DMS153 treated with DMSO at 0.1 percent for 48 hours (cell line): ENCODE results near the gene PATL1.
A peak's percentile ranks its signal among the peaks of the same experiment; 100 is the strongest.
"Not testable (repeated sequence)": the region's sequence is repeated elsewhere in the genome, so short reads cannot be mapped to it uniquely, and the experiment has no call there.

Source experiments
- DNase-seq: peaks from one replicate; lab custom pipeline; 2025; ENCODE audit not compliant: unreplicated experiment; lab: John Stamatoyannopoulos, UW

Gene PATL1, protein sequence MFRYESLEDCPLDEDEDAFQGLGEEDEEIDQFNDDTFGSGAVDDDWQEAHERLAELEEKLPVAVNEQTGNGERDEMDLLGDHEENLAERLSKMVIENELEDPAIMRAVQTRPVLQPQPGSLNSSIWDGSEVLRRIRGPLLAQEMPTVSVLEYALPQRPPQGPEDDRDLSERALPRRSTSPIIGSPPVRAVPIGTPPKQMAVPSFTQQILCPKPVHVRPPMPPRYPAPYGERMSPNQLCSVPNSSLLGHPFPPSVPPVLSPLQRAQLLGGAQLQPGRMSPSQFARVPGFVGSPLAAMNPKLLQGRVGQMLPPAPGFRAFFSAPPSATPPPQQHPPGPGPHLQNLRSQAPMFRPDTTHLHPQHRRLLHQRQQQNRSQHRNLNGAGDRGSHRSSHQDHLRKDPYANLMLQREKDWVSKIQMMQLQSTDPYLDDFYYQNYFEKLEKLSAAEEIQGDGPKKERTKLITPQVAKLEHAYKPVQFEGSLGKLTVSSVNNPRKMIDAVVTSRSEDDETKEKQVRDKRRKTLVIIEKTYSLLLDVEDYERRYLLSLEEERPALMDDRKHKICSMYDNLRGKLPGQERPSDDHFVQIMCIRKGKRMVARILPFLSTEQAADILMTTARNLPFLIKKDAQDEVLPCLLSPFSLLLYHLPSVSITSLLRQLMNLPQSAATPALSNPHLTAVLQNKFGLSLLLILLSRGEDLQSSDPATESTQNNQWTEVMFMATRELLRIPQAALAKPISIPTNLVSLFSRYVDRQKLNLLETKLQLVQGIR

DNA sequence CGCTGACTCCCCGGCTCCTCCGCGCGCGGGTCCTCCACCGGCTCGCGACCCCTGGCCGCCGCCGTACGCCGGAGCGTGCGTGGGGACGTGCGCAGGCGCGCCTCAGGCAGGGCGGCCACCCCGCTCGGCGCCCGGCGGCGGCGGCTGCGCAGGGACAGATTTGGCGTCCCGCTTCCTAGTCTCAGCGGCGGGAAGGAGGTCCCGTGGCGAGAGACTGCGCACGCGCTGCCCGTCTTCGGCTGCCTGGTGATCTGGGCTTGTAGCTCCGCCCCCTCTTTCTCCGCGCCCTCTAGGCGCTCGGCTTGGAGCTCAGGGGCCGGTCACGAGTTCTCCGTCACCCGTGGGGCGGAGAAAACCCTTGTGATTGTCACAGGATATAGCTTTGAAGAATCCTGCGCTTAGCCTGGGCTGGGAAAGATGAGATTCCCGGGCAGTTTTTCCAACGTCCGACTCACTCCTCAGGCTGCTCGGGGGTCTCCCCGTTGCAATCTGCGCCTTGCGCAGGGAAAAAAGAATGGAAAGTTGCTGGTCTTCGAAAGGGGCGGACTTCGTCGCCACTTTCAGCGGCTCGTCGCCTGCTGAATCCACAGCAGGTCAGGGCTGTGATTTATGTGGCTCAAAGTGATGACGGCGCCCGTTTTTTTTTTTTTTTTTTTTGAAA lies at the start of gene PATL1:
PATL1 (minus strand) TSS at position 88 of the 661 bp plus-strand sequence. CDS start 142 bp downstream, outside the sequence.
- DNase-seq, result peak; percentile 97

DNA sequence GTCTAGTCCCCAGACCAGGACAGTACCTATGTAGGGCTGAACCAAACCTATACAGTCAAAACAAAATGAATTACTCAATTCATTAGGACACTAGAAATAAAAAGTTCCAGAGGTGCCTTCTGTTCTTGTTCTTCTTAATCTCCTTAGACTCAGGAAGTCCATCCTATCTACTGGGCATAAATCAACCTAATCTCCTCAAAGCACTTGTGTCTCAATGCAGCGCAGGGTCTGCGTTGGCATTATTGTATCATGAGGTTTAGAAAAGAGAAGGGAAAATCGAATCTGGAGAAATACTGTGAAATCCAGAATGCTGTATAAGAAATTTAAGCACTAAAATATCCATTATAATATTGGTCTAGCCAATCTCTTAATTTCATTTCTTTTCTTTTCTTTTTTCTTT lies 47.2 kb upstream of the PATL1 start:
- DNase-seq, result no peak

DNA sequence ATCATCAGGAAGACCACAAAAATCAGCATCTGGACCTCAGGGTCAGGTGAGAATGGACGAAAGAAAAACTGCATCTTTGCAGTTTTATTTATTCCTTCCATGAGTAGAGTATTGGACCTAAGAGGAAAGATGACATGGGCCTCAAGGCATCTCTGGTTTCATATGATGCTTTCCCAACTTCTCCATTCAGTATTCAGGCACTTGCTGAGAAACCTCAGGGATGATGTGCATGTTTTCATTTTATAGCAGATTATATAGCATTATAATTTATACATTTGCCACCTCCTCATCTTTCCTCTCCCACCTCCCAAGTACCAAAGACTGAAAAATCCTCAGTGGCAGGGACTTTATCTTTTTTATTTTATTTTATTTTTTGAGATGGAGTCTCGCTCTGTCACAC lies 44.9 kb upstream of the PATL1 start, which contains the start of gene OR10V1:
OR10V1 (minus strand) TSS at position 101 of the 400 bp plus-strand sequence; CDS start at position 101, 0 bp downstream.
- no peak for DNase-seq

DNA sequence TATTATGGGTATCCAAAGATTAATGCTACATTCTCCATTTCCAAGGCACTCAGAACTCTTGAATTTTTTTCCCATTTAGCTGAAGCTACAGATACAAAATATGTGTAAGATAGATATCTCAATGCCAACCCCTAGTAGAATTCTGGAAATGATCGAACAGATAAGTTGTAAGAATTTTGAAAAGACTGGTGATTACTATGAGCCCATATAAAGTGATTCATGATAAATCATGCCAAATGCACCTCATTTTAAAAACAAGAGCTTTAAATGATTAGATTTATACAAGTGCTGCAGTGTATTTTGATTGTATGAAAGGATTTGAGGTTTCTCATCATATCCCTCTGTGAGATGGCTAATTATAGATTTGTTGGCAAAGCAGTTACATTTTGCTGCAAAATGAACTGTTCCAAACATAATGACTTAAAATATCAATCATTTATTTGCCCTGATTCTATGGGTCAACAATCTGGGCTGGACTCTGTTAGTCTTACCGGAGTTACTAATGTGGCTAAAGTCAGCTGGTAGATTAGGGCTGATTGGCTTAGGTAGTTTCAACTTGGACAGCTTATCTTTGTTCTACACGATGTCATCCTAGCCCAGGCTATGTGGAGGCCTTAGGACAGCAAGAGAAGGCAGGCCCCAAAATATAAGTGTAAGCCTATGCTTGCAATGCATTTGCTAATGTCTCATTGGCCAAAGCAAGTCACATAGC lies 41.5 kb upstream of the PATL1 start:
- no peak for DNase-seq

DNA sequence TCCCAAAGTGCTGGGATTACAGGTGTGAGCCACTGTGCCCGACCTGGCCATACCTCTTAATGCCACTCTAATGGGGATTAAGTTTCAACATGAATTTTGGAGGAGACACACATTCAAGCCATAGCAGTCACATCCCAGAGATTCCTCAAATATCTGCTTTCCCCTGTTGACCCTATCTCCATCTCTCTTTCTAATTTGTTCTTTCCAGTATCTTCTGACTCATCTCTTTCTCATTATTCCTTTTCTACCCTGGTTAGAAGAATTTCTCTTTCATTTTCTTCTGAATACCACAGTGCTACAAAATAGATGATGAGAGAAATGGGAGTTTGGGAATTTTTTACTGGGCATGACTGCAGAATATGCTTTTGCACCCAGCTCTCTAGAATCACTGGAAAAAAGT lies 39.7 kb upstream of the PATL1 start:
- DNase-seq, result no peak

DNA sequence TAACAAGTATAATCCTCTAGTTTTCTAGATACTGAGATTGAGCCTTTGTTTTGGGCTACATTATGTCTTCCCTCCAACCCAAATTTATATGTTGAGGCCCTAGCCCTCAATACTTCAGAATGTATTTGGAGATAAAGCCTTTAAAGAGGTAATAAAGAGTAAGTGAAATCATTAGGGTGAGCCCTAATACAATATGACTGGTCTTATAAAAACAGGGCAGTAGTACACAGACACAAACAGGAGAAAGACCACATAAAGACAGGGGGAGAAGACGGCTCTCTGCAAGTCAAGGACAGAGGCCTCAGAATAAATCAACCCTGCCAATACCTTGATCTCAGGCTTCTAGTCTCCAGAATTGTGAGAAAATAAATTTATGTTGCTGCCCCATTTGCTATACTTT lies 38.5 kb upstream of the PATL1 start:
- no peak for DNase-seq

DNA sequence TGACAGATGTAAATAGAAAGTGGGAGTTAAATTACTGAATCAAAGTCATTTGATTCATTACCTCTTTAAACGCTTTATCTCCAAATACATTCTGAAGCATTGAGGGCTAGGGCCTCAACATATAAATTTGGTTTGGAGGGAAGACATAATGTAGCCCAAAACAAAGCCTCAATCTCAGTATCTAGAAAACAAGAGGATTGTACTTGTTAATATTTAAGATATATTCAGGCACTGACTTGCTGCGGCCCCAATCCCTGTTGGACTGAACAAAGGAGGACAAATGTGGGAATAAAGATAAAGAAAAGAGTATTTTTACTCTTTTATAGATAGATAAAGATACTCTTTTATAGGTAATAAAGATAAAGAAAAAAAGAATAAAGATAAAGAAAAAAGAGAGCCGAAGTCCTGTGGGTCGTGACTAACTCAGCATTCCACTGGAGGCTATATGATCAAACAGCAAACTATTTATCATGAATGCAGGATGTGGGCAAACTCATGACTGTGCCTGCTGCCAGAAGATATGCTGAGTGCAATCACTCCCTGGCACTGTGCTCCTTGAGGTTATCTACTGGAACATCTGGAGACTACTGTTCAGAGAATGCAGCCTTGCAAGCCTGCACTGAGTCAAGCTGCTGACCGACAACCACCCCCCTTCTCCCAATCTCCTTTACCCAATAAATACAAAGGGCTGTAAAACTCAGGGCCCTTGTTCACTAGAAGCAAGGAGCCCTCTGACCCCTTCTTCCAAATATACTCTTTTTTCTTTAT lies 37.9 kb upstream of the PATL1 start:
- no peak for DNase-seq

DNA sequence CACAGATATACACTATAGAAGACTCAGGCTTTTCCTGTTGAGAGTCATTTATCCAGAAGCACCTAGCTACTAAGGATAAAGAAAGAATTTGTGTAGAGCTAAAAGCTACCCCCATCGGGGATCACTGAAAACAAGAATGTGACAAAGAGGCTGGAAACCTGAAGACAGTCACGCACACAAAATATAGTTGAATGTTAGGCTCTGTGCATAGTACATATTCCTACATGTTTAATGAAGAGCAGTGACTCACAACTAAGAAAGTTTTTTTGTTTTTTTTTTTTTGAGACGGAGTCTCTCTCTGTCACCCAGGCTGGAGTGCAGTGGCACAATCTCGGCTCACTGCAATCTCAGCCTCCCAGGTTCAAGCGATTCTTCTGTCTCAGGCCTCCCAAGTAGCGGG lies 36.5 kb upstream of the PATL1 start:
- DNase-seq, result no peak

DNA sequence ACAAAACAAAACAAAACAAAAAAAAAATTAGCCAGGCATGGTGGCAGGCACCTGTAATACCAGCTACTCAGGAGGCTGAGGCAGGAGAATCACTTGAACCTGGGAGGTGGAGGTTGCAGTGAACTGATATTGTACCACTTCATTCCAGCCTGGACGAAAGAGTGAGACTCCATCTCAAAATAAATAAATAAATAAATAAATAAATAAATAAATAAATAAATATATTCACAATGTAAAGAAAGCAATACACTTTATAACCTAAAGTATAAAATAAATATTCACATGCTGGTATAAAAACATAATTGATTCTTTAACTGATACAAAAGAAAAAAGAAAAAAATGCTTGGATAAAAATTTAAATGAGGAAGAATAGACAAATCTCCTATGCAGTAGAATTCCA lies 34.7 kb upstream of the PATL1 start:
- not testable (repeated sequence) for DNase-seq

DNA sequence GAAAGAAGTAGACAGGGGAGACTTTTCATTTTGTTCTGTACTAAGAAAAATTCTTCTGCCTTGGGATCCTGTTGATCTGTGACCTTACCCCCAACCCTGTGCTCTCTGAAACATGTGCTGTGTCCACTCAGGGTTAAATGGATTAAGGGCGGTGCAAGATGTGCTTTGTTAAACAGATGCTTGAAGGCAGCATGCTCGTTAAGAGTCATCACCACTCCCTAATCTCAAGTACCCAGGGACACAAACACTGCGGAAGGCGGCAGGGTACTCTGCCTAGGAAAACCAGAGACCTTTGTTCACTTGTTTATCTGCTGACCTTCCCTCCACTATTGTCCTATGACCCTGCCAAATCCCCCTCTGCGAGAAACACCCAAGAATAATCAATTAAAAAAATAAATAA lies 31.3 kb upstream of the PATL1 start:
- DNase-seq, result not testable (repeated sequence)

DNA sequence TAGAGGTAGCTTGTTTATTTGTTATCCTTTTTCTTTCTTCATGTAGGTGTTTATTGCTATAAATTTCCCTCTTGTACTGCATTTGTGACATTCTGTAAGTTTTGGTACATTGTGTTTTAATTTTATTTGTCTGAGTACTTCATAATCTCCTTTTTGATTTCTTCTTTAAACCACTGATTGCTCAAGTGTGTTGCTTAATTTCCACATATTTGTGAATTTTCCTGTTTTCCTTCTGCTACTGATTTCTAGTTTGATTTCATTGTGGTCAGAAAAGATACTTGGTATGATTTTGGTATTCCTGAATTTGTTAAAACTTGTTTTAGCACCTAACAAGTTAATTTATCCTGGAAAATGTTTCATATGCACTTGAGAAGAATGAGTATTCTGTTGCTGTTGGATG lies 29.7 kb upstream of the PATL1 start:
- no peak for DNase-seq

DNA sequence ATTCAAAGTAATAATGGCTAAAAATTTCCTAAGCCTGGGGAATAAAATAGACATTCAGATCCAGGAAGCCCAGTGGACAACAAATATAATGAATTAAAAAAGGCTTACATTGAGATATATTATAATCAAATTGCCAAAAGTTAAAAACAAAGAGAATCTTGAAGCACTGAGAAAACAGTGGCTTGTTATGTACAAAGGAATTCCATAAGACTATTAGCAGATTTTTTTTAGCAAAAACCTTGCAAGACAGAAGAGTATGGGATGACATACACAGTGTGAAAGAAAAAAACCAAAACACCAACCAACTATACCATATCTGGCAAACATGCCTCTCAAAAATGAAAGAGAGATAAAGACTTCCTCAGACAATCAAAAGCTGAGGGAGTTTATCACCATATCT lies 24.1 kb upstream of the PATL1 start:
- DNase-seq, result no peak

DNA sequence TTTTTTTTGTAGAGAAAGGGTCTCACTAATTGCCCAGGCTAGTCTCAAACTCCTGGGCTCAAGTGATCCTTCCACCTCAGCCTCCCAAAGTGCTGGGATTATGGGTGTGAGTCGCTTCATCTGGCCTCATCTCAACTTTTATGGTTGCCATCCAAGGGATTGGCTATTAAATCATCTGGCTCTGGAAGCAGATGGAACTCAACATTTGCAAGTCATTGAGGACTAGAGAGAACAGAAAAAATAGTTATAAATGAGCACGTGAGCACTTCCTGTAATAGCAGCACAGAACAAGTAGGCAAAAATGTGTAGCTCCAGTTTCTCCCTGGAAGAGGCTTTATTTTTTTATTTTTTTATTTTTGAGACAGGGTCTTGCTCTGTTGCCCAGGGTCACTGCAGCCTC lies 22.3 kb upstream of the PATL1 start:
- no peak for DNase-seq

DNA sequence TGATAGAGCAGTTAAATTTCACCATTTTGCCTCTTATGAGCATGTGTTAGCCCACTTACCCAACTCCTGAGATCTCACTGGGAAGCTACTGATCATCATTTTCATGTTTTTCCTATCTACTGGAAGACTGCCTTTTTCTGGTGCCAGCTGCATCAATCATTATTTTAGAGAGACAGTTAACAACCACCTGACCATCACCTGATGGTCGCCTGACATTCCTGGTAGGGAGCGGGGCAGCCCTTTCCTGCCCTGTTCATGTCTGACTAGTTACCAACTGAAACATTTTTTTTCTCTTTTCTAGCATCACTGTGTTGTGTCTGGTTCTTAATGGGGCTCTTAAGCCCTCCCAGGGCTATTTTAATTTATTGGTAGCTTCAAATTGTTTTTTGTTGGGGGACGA lies 20.2 kb upstream of the PATL1 start:
- no peak for DNase-seq

DNA sequence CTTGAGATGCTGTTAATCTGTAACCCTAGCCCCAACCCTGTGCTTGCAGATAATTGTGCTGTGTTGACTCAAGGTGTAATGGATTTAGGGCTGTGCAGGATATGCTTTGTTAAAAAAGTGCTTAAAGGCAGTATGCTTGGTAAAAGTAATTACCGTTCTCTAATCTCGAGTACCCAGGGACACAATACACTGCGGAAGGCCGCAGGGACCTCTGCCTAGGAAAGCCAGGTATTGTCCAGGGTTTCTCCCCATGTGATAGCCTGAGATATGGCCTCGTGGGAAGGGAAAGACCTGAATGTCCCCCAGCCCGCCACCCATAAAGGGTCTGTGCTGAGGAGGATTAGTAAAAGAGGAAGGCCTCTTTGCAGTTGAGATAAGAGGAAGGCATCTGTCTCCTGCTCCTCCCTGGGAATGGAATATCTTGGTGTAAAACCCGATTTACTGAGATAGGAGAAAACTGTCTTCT lies 12.5 kb upstream of the PATL1 start:
- DNase-seq, result peak; percentile 37

DNA sequence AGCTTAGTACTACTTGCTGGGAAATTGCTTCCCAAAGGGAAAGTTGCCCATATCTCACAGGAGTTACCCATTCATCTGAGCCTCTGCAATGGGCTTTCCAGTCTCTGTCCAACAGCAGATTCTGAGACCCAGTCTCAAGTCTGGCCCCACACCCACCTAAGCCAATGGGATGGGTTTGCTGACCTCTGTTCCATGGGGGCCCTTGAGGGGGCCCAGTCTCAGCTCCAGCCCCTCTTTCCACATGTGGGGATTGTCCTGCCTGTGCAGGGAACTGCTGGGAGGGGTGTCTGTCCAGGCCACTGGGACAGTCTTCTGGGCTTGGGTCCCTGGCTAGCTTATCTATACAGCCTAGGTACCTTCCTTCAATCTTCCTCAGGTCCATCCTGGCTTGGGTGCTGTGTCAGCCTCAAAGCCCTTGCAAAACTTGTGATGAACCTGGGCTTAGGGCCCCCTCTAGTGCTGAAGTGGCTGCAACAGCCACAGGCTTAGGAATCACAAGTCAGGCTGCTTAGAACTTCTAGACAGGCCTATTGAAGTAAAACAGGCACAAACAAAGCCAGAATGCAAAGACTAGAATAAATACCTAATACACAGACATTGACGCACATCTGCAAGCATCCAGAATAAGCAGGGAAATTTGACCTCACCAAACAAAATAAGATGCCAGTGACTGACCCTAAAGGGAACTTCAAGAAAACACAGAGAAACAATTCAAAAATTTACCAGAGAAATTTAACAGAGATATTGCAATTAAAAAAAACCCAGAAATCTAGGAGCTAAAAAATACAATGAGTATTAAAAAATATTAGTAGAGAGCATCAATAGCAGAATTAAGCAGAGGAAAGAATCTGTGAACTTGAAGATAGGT lies 11.7 kb upstream of the PATL1 start:
- DNase-seq, result peak; percentile 33

DNA sequence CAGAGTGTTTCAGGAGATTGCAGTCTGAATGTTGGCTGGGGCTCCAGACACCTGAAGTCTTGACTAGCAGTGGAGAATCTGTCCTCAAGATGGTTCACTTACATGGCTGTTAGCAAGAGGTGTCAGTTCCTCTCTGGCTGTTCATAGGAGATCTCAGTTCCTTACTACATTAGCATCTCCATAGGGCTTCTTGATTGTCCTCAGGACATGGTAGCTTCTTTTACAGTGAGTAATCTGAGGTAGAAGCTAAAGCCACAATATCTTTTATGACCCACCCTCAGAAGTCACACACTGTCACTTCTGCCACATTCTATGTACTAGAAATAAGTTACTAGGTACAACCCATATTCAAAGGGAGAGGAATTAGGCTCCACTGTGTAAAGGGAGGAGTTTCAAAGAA lies 10.5 kb upstream of the PATL1 start:
- no peak for DNase-seq

DNA sequence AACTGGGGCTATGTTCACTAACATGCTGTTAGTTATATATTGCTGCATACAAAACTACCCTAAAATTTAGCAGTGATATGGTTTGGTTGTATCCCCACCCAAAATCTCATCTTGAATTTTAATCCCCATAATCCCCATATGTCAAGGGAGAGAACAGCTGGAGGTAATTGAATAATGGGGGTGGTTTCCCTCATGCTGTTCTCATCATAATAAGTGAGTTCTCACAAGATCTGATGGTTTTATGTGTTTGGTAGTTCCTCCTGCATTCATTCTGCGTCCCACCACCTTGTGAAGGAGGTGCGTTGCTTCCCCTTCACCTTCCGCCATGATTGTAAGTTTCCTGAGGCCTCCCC lies 10.0 kb upstream of the PATL1 start:
- no peak for DNase-seq

DNA sequence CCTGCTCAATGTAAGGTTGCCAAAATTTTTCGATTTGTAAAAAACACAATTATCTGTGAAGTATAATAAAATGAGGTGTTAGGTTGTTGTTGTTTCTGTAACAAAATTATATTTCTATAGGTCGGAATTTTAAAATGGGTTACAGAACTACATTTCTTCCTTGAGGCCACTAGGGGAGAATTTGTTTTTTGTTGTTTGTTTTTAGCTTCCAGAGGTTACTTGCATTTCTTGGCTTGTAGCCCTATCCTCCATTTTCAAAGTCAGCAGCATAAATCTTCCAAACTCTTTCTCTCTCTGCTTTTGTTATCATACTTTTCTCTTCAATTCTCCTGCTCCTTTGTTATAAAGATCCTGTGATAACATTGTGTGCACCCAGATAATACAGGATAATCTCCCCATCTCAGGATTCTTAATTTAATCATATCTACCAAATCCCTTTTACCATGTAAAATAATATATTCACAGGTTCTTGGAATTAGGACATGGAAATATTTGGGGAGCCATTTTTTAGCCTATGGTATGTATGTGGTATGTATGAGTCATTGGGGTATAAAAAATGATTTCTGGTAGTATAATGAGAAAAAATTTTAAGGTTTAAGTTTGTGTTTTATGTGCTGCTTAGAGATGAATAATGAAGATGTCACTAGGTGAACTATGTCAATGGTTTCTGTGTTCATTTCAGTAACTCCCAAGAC lies 9.4 kb upstream of the PATL1 start:
- DNase-seq, result no peak
